GM18861 (cell line): ENCODE results near the gene LRP5.
"Not testable (repeated sequence)": the region's sequence is repeated elsewhere in the genome, so short reads cannot be mapped to it uniquely, and the experiment has no call there.

Experiments used
- ATAC-seq: cut with Tn5 transposase; IDR thresholded peaks from one replicate; pipeline ENCODE4 v1.9.1; 2021; ENCODE audit not compliant: unreplicated experiment

The LRP5 gene

GRCh38 chr11:68413591-68413999 is 101.2 kb downstream of the LRP5 start:
- no peak for ATAC-seq

GRCh38 chr11:68414496-68415221 is 102.3 kb downstream of the LRP5 start:
- ATAC-seq = no peak

- ATAC-seq = no peak
These were observed 103.7 kb downstream of the LRP5 start for GRCh38 chr11:68416070-68416578.

- no peak for ATAC-seq
These were observed 106.3 kb downstream of the LRP5 start for GRCh38 chr11:68418648-68419047.

GRCh38 chr11:68420171-68420570 is 107.8 kb downstream of the LRP5 start:
- ATAC-seq = no peak

- ATAC-seq = no peak
These were observed 111.1 kb downstream of the LRP5 start for GRCh38 chr11:68423481-68423880.

- no peak for ATAC-seq
These were observed 111.8 kb downstream of the LRP5 start for GRCh38 chr11:68424101-68424632.

GRCh38 chr11:68424981-68425865 is 112.8 kb downstream of the LRP5 start:
- no peak for ATAC-seq

GRCh38 chr11:68425866-68426380 is 113.5 kb downstream of the LRP5 start:
- no peak for ATAC-seq

GRCh38 chr11:68429661-68430060 is 117.3 kb downstream of the LRP5 start:
- no peak for ATAC-seq

GRCh38 chr11:68430384-68430783 is 118.0 kb downstream of the LRP5 start:
- no peak for ATAC-seq

GRCh38 chr11:68430801-68431200 is 118.4 kb downstream of the LRP5 start:
- no peak for ATAC-seq

- ATAC-seq = no peak
These were observed 119.7 kb downstream of the LRP5 start for GRCh38 chr11:68431984-68432645.

GRCh38 chr11:68432874-68433273 is 120.5 kb downstream of the LRP5 start:
- ATAC-seq = no peak

GRCh38 chr11:68433541-68433940 is 121.2 kb downstream of the LRP5 start:
- no peak for ATAC-seq

- ATAC-seq = not testable (repeated sequence)
These were observed 121.8 kb downstream of the LRP5 start for GRCh38 chr11:68434159-68434558.

- no peak for ATAC-seq
These were observed 123.9 kb downstream of the LRP5 start for GRCh38 chr11:68436162-68436888.

GRCh38 chr11:68436985-68437926 is 124.9 kb downstream of the LRP5 start:
- no peak for ATAC-seq
